OCI-LY7 (cell line): ENCODE measurements around the gene FOXA2. TPM values are rescaled to one million over a fixed set of nuclear protein-coding genes. Genes with fewer than 3 reads are reported as not detected.

ENCODE experiments used
- BruUV-seq: library from RNA; stranded (reverse); fragments of 400-500 nt; replicated peaks from 2 replicates; lab custom pipeline; 2021; lab: Mats Ljungman, UMichigan
- CTCF ChIA-PET: fragments of 300-600 bp; sonication (Branson Sonifier 250); formaldehyde crosslinking; loops from one replicate; lab custom pipeline; 2022; ENCODE audit warnings: antibody characterized with exemption; ENCODE audit not compliant: unreplicated experiment; lab: Charles Lee
- POLR2A ChIA-PET: fragments of 300-600 bp; sonication (Branson Sonifier 250); formaldehyde crosslinking; loops from one replicate; lab custom pipeline; 2022; ENCODE audit warnings: antibody characterized with exemption; lab: Charles Lee
- DNase-seq: peaks from one replicate; pipeline ENCODE4 v3.0.0-alpha.2; 2015; ENCODE audit warnings: low spot score
- H2AFZ ChIP-seq: fragments of 200-600 bp; sonication (generic), shearing (Covaris generic); 2 replicates; pipeline ENCODE4 v1.6.1; 2014; ENCODE audit warnings: mild to moderate bottlenecking, antibody characterized with exemption, low read length, moderate library complexity
- H3K27ac ChIP-seq: fragments of 200-600 bp; sonication (generic); 2 replicates; pipeline ENCODE4 v1.5.1; 2014; ENCODE audit warnings: mixed run types, low read depth, mild to moderate bottlenecking, moderate library complexity, low read length, inconsistent platforms; ENCODE audit not compliant: poor library complexity, severe bottlenecking
- H3K36me3 ChIP-seq: fragments of 200-600 bp; sonication (generic); 2 replicates; pipeline ENCODE4 v1.6.1; 2014; ENCODE audit warnings: mild to moderate bottlenecking, antibody characterized with exemption, low read length, moderate library complexity, mixed read lengths; ENCODE audit not compliant: insufficient read depth
- H3K4me1 ChIP-seq: fragments of 200-600 bp; sonication (generic); 2 replicates; pipeline ENCODE4 v1.5.1; 2014; ENCODE audit warnings: mild to moderate bottlenecking, low read length; ENCODE audit not compliant: insufficient read depth, poor library complexity, severe bottlenecking
- H3K4me2 ChIP-seq: fragments of 200-600 bp; sonication (generic); 2 replicates; pipeline ENCODE4 v1.6.1; 2014; ENCODE audit warnings: mild to moderate bottlenecking, low read length
- H3K4me3 ChIP-seq: fragments of 200-600 bp; sonication (generic); 2 replicates; pipeline ENCODE4 v1.5.1; 2014; ENCODE audit warnings: mild to moderate bottlenecking, low read depth, low read length; ENCODE audit not compliant: poor library complexity, severe bottlenecking
- H3K79me2 ChIP-seq: fragments of 200-600 bp; sonication (generic); 2 replicates; pipeline ENCODE4 v1.6.1; 2016; ENCODE audit warnings: low read depth, mild to moderate bottlenecking, low read length, moderate library complexity, mixed read lengths; ENCODE audit not compliant: insufficient read depth
- H3K9me2 ChIP-seq: fragments of 200-600 bp; sonication (generic); 2 replicates; pipeline ENCODE4 v1.6.1; 2016; ENCODE audit warnings: mild to moderate bottlenecking, low read length, mixed read lengths; ENCODE audit not compliant: insufficient read depth
- H3K9me3 ChIP-seq: fragments of 200-600 bp; sonication (generic); 2 replicates; pipeline ENCODE4 v1.6.1; 2014; ENCODE audit warnings: mild to moderate bottlenecking, mixed run types, low read length, mixed read lengths
- H4K20me1 ChIP-seq: fragments of 200-600 bp; sonication (generic); 2 replicates; pipeline ENCODE4 v1.6.1; 2014; ENCODE audit warnings: mild to moderate bottlenecking, antibody characterized with exemption, low read length, moderate library complexity, mixed read lengths; ENCODE audit not compliant: insufficient read depth
- EZH2phosphoT487 ChIP-seq: fragments of 200-600 bp; sonication (generic); IDR thresholded peaks from 2 replicates; pipeline ENCODE4 v1.6.1; 2018; ENCODE audit warnings: low read depth, borderline replicate concordance, mild to moderate bottlenecking, mixed run types, antibody characterized with exemption, low read length, moderate library complexity, mixed read lengths
- intact Hi-C: fragments of 100-400 bp; cut with micrococcal nuclease; formaldehyde crosslinking; loops from one replicate; pipeline ENCODE4 v1.10.0; 2022; ENCODE audit not compliant: unreplicated experiment
- total RNA-seq, 2 experiments: library from RNA; depleted of rRNA in 1 of 2; stranded (reverse); fragments of >200 nt in 1 of 2; shearing (Covaris generic) in 1 of 2; gene quantifications; 2 replicates each; pipeline ENCODE4 v1.2.3, GENCODE V29; 2014 to 2022
- TF ChIP-seq, protein P1 (sequence below): fragments of 200-600 bp; sonication (generic); conservative IDR thresholded peaks from 2 replicates; pipeline ENCODE4 v1.5.1; 2014; ENCODE audit warnings: mild to moderate bottlenecking, antibody characterized with exemption, low read length, moderate library complexity, mixed read lengths

The FOXA2 gene
- total RNA-seq, 2 experiments from 2014 or later = not detected

DNA sequence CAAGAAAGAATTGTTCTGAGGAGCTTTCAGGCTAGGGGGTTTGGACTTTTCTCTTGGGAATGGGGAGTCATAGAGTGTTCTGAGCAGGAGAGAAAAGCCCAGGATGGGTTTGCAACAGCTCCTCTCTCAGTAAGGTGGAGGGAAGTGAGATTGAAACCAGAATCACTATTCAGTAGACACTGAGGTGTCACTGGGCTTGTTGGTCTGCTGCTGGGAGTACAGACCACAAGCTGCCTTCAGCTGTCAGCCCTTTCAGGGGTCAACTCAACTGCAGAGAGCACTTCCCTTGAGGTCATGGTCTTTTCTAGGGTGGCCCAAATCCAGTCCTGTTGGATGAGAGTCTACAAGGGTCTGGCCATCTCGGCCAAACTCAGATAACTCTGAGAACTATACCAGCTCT, 12.9 kb upstream of the FOXA2 start:
- no peaks in the 10 kb centered on the region for H4K20me1 ChIP-seq
- CTCF ChIA-PET = no interaction called here
- intact Hi-C loops = no loop called here
- DNase-seq = no peak
- no peak overlapping the region for H3K4me2 ChIP-seq
- H3K4me1 ChIP-seq = no peaks in the 10 kb centered on the region
- POLR2A ChIA-PET = interaction anchor here (1.4 kb wide), 1 partner anchor 11 kb away, joined by 6 read pairs; no protein-coding TSS in a partner anchor
- H3K9me3 ChIP-seq = no peaks in the 10 kb centered on the region
- no peak overlapping the region for H3K27ac ChIP-seq
- H3K79me2 ChIP-seq = no peaks in the 10 kb centered on the region
- H2AFZ ChIP-seq = no peak overlapping the region
- no TSS peak for BruUV-seq
- H3K4me3 ChIP-seq = no peak overlapping the region
- TF ChIP-seq, protein P1, sequence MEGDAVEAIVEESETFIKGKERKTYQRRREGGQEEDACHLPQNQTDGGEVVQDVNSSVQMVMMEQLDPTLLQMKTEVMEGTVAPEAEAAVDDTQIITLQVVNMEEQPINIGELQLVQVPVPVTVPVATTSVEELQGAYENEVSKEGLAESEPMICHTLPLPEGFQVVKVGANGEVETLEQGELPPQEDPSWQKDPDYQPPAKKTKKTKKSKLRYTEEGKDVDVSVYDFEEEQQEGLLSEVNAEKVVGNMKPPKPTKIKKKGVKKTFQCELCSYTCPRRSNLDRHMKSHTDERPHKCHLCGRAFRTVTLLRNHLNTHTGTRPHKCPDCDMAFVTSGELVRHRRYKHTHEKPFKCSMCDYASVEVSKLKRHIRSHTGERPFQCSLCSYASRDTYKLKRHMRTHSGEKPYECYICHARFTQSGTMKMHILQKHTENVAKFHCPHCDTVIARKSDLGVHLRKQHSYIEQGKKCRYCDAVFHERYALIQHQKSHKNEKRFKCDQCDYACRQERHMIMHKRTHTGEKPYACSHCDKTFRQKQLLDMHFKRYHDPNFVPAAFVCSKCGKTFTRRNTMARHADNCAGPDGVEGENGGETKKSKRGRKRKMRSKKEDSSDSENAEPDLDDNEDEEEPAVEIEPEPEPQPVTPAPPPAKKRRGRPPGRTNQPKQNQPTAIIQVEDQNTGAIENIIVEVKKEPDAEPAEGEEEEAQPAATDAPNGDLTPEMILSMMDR = no peak
- TF ChIP-seq EZH2phosphoT487 = no peak
- H3K9me2 ChIP-seq = no peaks in the 10 kb centered on the region
- no peaks in the 10 kb centered on the region for H3K36me3 ChIP-seq

- Histone ChIP-seq H4K20me1 (no peaks in the 10 kb centered on the region), H3K4me3 (no peak overlapping the region), H3K9me3 (no peaks in the 10 kb centered on the region), H3K9me2 (no peaks in the 10 kb centered on the region), H3K27ac (no peak overlapping the region), H3K4me2 (no peak overlapping the region), H3K79me2 (no peaks in the 10 kb centered on the region), H3K36me3 (no peaks in the 10 kb centered on the region), H3K4me1 (no peaks in the 10 kb centered on the region), H2AFZ (no peak overlapping the region)
- DNase-seq = no peak
- TF ChIP-seq, protein P1 = no peak
- no peak for TF ChIP-seq EZH2phosphoT487
- no TSS peak for BruUV-seq
- ChIA-PET CTCF (no interaction called here), POLR2A (no interaction called here)
- intact Hi-C loops = no loop called here
Observed at GRCh38 chr20:22590662-22591061, 6.3 kb upstream of the FOXA2 start.

- Histone ChIP-seq H4K20me1 (no peaks in the 10 kb centered on the region), H3K4me2 (no peak overlapping the region), H3K9me3 (no peaks in the 10 kb centered on the region), H2AFZ (no peak overlapping the region), H3K4me1 (no peaks in the 10 kb centered on the region), H3K36me3 (no peaks in the 10 kb centered on the region), H3K79me2 (no peaks in the 10 kb centered on the region), H3K27ac (no peak overlapping the region), H3K4me3 (no peak overlapping the region), H3K9me2 (no peaks in the 10 kb centered on the region)
- intact Hi-C loops = no loop called here
- CTCF ChIA-PET = no interaction called here
- POLR2A ChIA-PET = no interaction called here
- no peak for TF ChIP-seq EZH2phosphoT487
- TF ChIP-seq, protein P1 = no peak
- BruUV-seq = no TSS peak
- no peak for DNase-seq
Observed at GRCh38 chr20:22586645-22587310, 2.4 kb upstream of the FOXA2 start.
